Measurements from ENCODE around the gene EDC3.

- TF ChIP-seq, protein P1, sequence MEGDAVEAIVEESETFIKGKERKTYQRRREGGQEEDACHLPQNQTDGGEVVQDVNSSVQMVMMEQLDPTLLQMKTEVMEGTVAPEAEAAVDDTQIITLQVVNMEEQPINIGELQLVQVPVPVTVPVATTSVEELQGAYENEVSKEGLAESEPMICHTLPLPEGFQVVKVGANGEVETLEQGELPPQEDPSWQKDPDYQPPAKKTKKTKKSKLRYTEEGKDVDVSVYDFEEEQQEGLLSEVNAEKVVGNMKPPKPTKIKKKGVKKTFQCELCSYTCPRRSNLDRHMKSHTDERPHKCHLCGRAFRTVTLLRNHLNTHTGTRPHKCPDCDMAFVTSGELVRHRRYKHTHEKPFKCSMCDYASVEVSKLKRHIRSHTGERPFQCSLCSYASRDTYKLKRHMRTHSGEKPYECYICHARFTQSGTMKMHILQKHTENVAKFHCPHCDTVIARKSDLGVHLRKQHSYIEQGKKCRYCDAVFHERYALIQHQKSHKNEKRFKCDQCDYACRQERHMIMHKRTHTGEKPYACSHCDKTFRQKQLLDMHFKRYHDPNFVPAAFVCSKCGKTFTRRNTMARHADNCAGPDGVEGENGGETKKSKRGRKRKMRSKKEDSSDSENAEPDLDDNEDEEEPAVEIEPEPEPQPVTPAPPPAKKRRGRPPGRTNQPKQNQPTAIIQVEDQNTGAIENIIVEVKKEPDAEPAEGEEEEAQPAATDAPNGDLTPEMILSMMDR (IDR thresholded peaks at IDR 0.05) = no peak
- no peak for TF ChIP-seq POLR2A (IDR thresholded peaks at IDR 0.05)
Measured at GRCh38 chr15:74674161-74674560, 21.7 kb downstream of the EDC3 start.
